ENCODE data around the gene MACF1. TPM values are rescaled to one million over a fixed set of nuclear protein-coding genes. Genes with fewer than 3 reads are reported as not detected.

The MACF1 gene
- total and polyA plus RNA-seq, 2 donors from 2014 or later = 65.7 to 387 TPM

DNA sequence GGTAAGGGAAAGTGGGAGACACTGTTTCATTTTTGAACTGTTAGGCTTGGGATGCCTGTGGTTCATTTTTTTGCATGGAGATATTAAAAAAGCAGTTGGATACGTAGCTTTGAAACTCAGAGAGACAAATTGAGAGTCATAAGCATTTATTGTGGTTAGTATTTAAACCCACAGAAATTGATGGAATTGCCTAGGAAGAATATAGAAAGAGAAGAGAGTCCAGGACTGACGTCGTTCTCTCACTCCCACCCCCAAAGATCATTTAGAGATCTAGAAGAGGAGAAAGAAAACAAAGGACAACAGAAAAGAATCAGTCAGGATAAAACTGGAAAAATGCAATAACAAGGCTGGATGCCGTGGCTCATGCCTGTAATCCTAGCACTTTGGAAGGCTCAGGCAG is 213.7 kb downstream of the MACF1 start:
- H3K9me3 ChIP-seq (ENCODE audit: control insufficient read depth in 2 of 3, insufficient read depth in 1 of 3, low read length in 3 of 3) = no peaks in the 10 kb centered on the region
- TF ChIP-seq, protein P1, sequence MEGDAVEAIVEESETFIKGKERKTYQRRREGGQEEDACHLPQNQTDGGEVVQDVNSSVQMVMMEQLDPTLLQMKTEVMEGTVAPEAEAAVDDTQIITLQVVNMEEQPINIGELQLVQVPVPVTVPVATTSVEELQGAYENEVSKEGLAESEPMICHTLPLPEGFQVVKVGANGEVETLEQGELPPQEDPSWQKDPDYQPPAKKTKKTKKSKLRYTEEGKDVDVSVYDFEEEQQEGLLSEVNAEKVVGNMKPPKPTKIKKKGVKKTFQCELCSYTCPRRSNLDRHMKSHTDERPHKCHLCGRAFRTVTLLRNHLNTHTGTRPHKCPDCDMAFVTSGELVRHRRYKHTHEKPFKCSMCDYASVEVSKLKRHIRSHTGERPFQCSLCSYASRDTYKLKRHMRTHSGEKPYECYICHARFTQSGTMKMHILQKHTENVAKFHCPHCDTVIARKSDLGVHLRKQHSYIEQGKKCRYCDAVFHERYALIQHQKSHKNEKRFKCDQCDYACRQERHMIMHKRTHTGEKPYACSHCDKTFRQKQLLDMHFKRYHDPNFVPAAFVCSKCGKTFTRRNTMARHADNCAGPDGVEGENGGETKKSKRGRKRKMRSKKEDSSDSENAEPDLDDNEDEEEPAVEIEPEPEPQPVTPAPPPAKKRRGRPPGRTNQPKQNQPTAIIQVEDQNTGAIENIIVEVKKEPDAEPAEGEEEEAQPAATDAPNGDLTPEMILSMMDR (IDR thresholded peaks at IDR 0.05; ENCODE audit: borderline replicate concordance, extremely low read depth, insufficient read depth) = no peak
- peaks cover 0 to 16% (median 12%) of the 10 kb centered on the region in 3 donors for H3K4me1 ChIP-seq (ENCODE audit: control insufficient read depth in 2 of 3, insufficient read depth in 2 of 3, low read depth in 1 of 3, low read length in 3 of 3)
- no peak for FAIRE-seq
- peaks cover 0 to 6% (median 2%) of the 10 kb centered on the region in 3 donors for H3K36me3 ChIP-seq (ENCODE audit: control insufficient read depth in 2 of 3, insufficient read depth in 3 of 3, low read length in 3 of 3)
- H3K27ac ChIP-seq (ENCODE audit: low read depth in 2 of 2, low read length in 2 of 2) = no peak overlapping the region
- DNase-seq = no peak
- intact Hi-C loops (cut with DNase I) = no loop called here
- H3K4me3 ChIP-seq (ENCODE audit: low read length in 3 of 3) = no peak overlapping the region
- H3K27me3 ChIP-seq (ENCODE audit: control insufficient read depth, insufficient read depth, low read length) = no peaks in the 10 kb centered on the region
- H3K9ac ChIP-seq (ENCODE audit: low read length in 3 of 3) = no peak overlapping the region

DNA sequence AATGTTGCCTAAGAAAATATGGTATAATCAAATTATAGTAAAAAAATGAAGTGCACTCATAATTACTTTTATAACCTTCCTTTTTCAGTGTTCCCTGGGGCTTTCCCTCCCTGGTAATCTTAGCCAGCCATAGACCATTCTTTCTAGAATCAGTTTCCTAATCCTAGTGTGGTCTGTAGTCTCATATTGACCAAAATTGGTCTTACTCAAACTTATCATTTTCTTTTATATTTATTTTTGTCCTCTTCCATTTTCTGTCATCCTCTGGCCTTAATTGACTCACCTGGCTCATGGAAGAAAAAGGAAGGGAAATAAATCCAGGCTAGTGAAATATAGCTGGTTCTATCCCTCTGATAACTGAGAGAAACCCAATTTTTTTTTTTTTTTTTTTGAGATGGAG is 216.0 kb downstream of the MACF1 start:
- TF ChIP-seq, protein P1 (IDR thresholded peaks at IDR 0.05; ENCODE audit: borderline replicate concordance, extremely low read depth, insufficient read depth) = no peak
- no peak overlapping the region for H3K9ac ChIP-seq (ENCODE audit: low read length in 3 of 3)
- FAIRE-seq (no peak), DNase-seq (no peak)
- intact Hi-C loops (cut with DNase I) = no loop called here
- H3K4me3 ChIP-seq (ENCODE audit: low read length in 3 of 3) = no peak overlapping the region
- H3K27me3 ChIP-seq (ENCODE audit: control insufficient read depth, insufficient read depth, low read length) = no peaks in the 10 kb centered on the region
- H3K27ac ChIP-seq (ENCODE audit: low read depth in 2 of 2, low read length in 2 of 2) = no peak overlapping the region
- no peaks in the 10 kb centered on the region for H3K9me3 ChIP-seq (ENCODE audit: control insufficient read depth in 2 of 3, insufficient read depth in 1 of 3, low read length in 3 of 3)
- peaks cover 0 to 16% (median 5%) of the 10 kb centered on the region in 3 donors for H3K4me1 ChIP-seq (ENCODE audit: control insufficient read depth in 2 of 3, insufficient read depth in 2 of 3, low read depth in 1 of 3, low read length in 3 of 3)
- peaks cover 0 to 22% (median 4%) of the 10 kb centered on the region in 3 donors for H3K36me3 ChIP-seq (ENCODE audit: control insufficient read depth in 2 of 3, insufficient read depth in 3 of 3, low read length in 3 of 3)

DNA sequence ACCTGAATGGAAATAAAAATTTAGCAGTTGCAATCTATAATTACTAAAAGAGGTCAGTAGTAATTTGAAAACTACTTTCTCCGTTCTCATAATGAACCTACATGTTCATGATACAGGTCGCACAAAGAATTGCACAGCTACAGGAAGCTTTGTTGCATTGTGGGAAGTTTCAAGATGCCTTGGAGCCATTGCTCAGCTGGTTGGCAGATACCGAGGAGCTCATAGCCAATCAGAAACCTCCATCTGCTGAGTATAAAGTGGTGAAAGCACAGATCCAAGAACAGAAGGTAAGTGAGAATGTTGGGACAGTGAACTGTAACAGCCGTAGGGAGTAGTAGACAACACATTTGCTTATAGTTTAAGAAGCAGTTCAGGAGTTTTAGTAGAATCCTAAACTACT is 218.1 kb downstream of the MACF1 start:
- H3K4me1 ChIP-seq (ENCODE audit: control insufficient read depth in 2 of 3, insufficient read depth in 2 of 3, low read depth in 1 of 3, low read length in 3 of 3) = no peaks in the 10 kb centered on the region
- H3K27ac ChIP-seq (ENCODE audit: low read depth in 2 of 2, low read length in 2 of 2) = no peak overlapping the region
- no peak for FAIRE-seq
- no peak overlapping the region for H3K9ac ChIP-seq (ENCODE audit: low read length in 3 of 3)
- no peak overlapping the region for H3K4me3 ChIP-seq (ENCODE audit: low read length in 3 of 3)
- peaks cover 0 to 27% (median 8%) of the 10 kb centered on the region in 3 donors for H3K36me3 ChIP-seq (ENCODE audit: control insufficient read depth in 2 of 3, insufficient read depth in 3 of 3, low read length in 3 of 3)
- TF ChIP-seq, protein P1 (IDR thresholded peaks at IDR 0.05; ENCODE audit: borderline replicate concordance, extremely low read depth, insufficient read depth) = no peak
- DNase-seq = no peak
- H3K9me3 ChIP-seq (ENCODE audit: control insufficient read depth in 2 of 3, insufficient read depth in 1 of 3, low read length in 3 of 3) = no peaks in the 10 kb centered on the region
- intact Hi-C loops (cut with DNase I) = no loop called here
- no peaks in the 10 kb centered on the region for H3K27me3 ChIP-seq (ENCODE audit: control insufficient read depth, insufficient read depth, low read length)

DNA sequence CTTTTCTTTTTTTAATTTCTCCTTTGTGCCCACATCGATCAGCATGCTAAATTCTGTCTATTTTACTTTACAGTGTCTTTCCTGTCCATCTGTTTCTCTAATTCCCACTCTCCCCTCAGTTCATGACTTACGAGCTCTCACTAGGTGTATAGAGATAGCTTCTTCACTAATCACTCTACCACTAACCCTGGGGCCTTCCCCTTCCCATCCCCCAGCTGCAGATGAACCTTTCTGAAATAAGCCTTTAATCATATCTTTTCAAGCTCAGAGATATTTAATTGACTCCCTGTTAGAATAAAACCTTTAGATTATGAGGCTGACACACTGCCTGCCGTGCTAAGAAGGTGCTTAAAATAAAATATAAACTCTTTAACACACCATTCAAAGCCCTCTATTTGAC is 220.7 kb downstream of the MACF1 start:
- peaks cover 12 to 45% (median 22%) of the 10 kb centered on the region in 3 donors for H3K36me3 ChIP-seq (ENCODE audit: control insufficient read depth in 2 of 3, insufficient read depth in 3 of 3, low read length in 3 of 3)
- H3K4me3 ChIP-seq (ENCODE audit: low read length in 3 of 3) = no peak overlapping the region
- intact Hi-C loops (cut with DNase I) = no loop called here

More for the DNA sequence above, 220.7 kb downstream of the MACF1 start:
- no peak overlapping the region for H3K9ac ChIP-seq (ENCODE audit: low read length in 3 of 3)
- TF ChIP-seq, protein P1 (IDR thresholded peaks at IDR 0.05; ENCODE audit: borderline replicate concordance, extremely low read depth, insufficient read depth) = no peak
- no peak for DNase-seq
- H3K9me3 ChIP-seq (ENCODE audit: control insufficient read depth in 2 of 3, insufficient read depth in 1 of 3, low read length in 3 of 3) = no peaks in the 10 kb centered on the region
- H3K4me1 ChIP-seq (ENCODE audit: control insufficient read depth in 2 of 3, insufficient read depth in 2 of 3, low read depth in 1 of 3, low read length in 3 of 3) = no peaks in the 10 kb centered on the region
- FAIRE-seq = no peak
- H3K27me3 ChIP-seq (ENCODE audit: control insufficient read depth, insufficient read depth, low read length) = no peaks in the 10 kb centered on the region
- no peak overlapping the region for H3K27ac ChIP-seq (ENCODE audit: low read depth in 2 of 2, low read length in 2 of 2)

All from kidney (tissue), 14 donors.